GM12878 (cell line): Measurements from ENCODE around the gene REEP3. TPM values are rescaled to one million over a fixed set of nuclear protein-coding genes. Genes with fewer than 3 reads are reported as not detected.

ENCODE experiments used
- ATAC-seq: fragments of 200-7000 bp; cut with Tn5 transposase; 3 replicates; pipeline ENCODE4 v1.9.1; 2020; ENCODE audit warnings: mild to moderate bottlenecking, moderate library complexity
- BruUV-seq: library from RNA; stranded (reverse); fragments of 400-500 nt; replicated peaks from 2 replicates; lab custom pipeline; 2021; lab: Mats Ljungman, UMichigan
- CTCF ChIA-PET: fragments of 300-600 bp; sonication (Branson Sonifier 250); formaldehyde crosslinking; extraction: SDS; loops from one replicate; lab custom pipeline; 2021; ENCODE audit warnings: inconsistent platforms; lab: Yijun Ruan, JAX
- POLR2A ChIA-PET: fragments of 350-600 bp; formaldehyde crosslinking; extraction: SDS; loops from one replicate; lab custom pipeline; 2021; ENCODE audit warnings: inconsistent platforms; lab: Charles Lee
- RAD21 ChIA-PET: fragments of 300-600 bp; sonication (Branson Sonifier 250); formaldehyde crosslinking; loops from one replicate; lab custom pipeline; 2023; ENCODE audit warnings: antibody characterized with exemption; ENCODE audit not compliant: unreplicated experiment; lab: Charles Lee
- SMC1A ChIA-PET: fragments of 300-600 bp; sonication (Branson Sonifier 250); formaldehyde crosslinking; loops from one replicate; lab custom pipeline; 2023; ENCODE audit not compliant: unreplicated experiment, uncharacterized antibody; lab: Charles Lee
- DNase-seq: peaks from one replicate; pipeline ENCODE4 v3.0.0-alpha.2; 2011; ENCODE audit warnings: low read depth, low spot score
- FAIRE-seq: peaks from 3 replicates; lab custom pipeline; 2011; peaks lifted over from hg19 to GRCh38; lab: Jason Lieb, UNC
- H2AFZ ChIP-seq: 2 replicates; pipeline ENCODE4 v1.6.0; 2011; ENCODE audit warnings: low read depth, low read length, control low read depth; ENCODE audit not compliant: control insufficient read depth
- H3K27ac ChIP-seq: 2 replicates; pipeline ENCODE4 v1.5.1; 2011; ENCODE audit warnings: control low read depth; ENCODE audit not compliant: control insufficient read depth, insufficient read depth
- H3K27me3 ChIP-seq, 2 experiments: replicated peaks in 1 of 2; 2 replicates each; pipeline versions ENCODE4 v1.6.0 to v1.6.1; 2011; ENCODE audit warnings: low read length in 1 of 2; ENCODE audit not compliant: control insufficient read depth in 2 of 2, insufficient read depth in 2 of 2
- H3K36me3 ChIP-seq, 2 experiments: 2 replicates each; pipeline ENCODE4 v1.5.1; 2011; ENCODE audit warnings: low read length in 1 of 2; ENCODE audit not compliant: control insufficient read depth in 2 of 2, insufficient read depth in 2 of 2
- H3K4me1 ChIP-seq: 2 replicates; pipeline ENCODE4 v1.6.1; 2011; ENCODE audit warnings: mild to moderate bottlenecking, low read length, moderate library complexity, mixed read lengths; ENCODE audit not compliant: control insufficient read depth, insufficient read depth
- H3K4me2 ChIP-seq: 2 replicates; pipeline ENCODE4 v1.6.0; 2011; ENCODE audit warnings: control low read depth; ENCODE audit not compliant: control insufficient read depth, insufficient read depth
- H3K4me3 ChIP-seq: fragments of 200-600 bp; sonication (generic); 2 replicates; pipeline ENCODE4 v1.5.1; 2016
- H3K79me2 ChIP-seq: 2 replicates; pipeline ENCODE4 v1.6.0; 2011; ENCODE audit warnings: low read length; ENCODE audit not compliant: control insufficient read depth, insufficient read depth
- H3K9ac ChIP-seq: 2 replicates; pipeline ENCODE4 v1.8.0; 2011; ENCODE audit warnings: low read length, control low read depth, mixed read lengths; ENCODE audit not compliant: control insufficient read depth, insufficient read depth
- H3K9me3 ChIP-seq: replicated peaks from 3 replicates; pipeline ENCODE4 v1.5.1; 2011; ENCODE audit warnings: mild to moderate bottlenecking, low read length; ENCODE audit not compliant: control insufficient read depth, insufficient read depth
- H4K20me1 ChIP-seq: 2 replicates; pipeline ENCODE4 v1.6.0; 2011; ENCODE audit not compliant: control insufficient read depth, insufficient read depth
- ATF7 ChIP-seq: fragments of 450-650 bp; IDR thresholded peaks from 2 replicates; pipeline ENCODE4 v1.6.1; 2016; ENCODE audit warnings: low read depth, mild to moderate bottlenecking
- MTA2 ChIP-seq: fragments of 450-650 bp; IDR thresholded peaks from 2 replicates; pipeline ENCODE4 v1.6.1; 2016; ENCODE audit warnings: low read depth, mild to moderate bottlenecking, moderate library complexity
- NFIC ChIP-seq: IDR thresholded peaks from 2 replicates; pipeline ENCODE4 v1.6.1; 2012; ENCODE audit warnings: low read depth, mild to moderate bottlenecking, inconsistent platforms, low read length, moderate library complexity
- NKRF ChIP-seq: fragments of 450-650 bp; conservative IDR thresholded peaks from 2 replicates; pipeline ENCODE4 v1.6.1; 2017; ENCODE audit warnings: mild to moderate bottlenecking, moderate library complexity
- ZBTB11 ChIP-seq: fragments of 450-650 bp; formaldehyde crosslinking; IDR thresholded peaks from 2 replicates; pipeline ENCODE4 v1.5.0; 2022; ENCODE audit warnings: mild to moderate bottlenecking, missing genetic modification characterization
- WGBS: methylation state at CpG from one replicate; pipeline ENCODE4 v1.1.6; 2016; ENCODE audit warnings: low lambda C conversion rate; ENCODE audit not compliant: insufficient replicate concordance, insufficient coverage; ENCODE audit errors: missing lambda C conversion rate; 5-methylcytosine and 5-hydroxymethylcytosine counted together
- in situ Hi-C: fragments of 300-500 bp; cut with MboI; formaldehyde crosslinking; loops from 9 replicates; pipeline ENCODE4 v1.14.3; 2018; ENCODE audit warnings: mixed read lengths
- intact Hi-C: fragments of 100-400 bp; cut with micrococcal nuclease; formaldehyde crosslinking; loops from one replicate; pipeline ENCODE4 v1.14.2; 2022; ENCODE audit not compliant: unreplicated experiment
- polyA plus RNA-seq, 11 experiments: library from polyadenylated mRNA; depleted of rRNA in 4 of 11; unstranded in 6 of 11; stranded (reverse) in 5 of 11; fragments of >200 nt; fragmentation: Nextera tagmentation in 4 of 11; fragmentation: Illumina TruSeq in 1 of 11; extraction: Ambion mirVana in 4 of 11; extraction: Trizol in 1 of 11; gene quantifications; 1 replicate in 1 of 11; 2 replicates in 10 of 11; pipeline versions ENCODE4 v1.2.1 to v1.2.3, GENCODE V29; 2011 to 2016; ENCODE audit warnings: inconsistent platforms in 2 of 11, missing spikeins in 2 of 11, low read depth in 1 of 11
- total RNA-seq, 4 experiments: library from RNA; depleted of rRNA in 3 of 4; stranded (reverse); fragments of >200 nt in 3 of 4; fragmentation: Illumina TruSeq in 1 of 4; extraction: Trizol in 1 of 4; gene quantifications; 2 replicates each; pipeline versions ENCODE4 v1.2.1 to v1.2.3, GENCODE V29; 2013 to 2021

The REEP3 gene
- total and polyA plus RNA-seq, 10 of the 15 experiments (the other 5 are each of a cell fraction or from before 2014, with no cell fraction given), result 4.9 to 25.9 (median 16.2) TPM

- no peak overlapping the region for H3K4me3 ChIP-seq
- no peaks in the 10 kb centered on the region for H3K27me3 ChIP-seq
- no TSS peak for BruUV-seq
- no peaks in the 10 kb centered on the region for H3K36me3 ChIP-seq
- H2AFZ ChIP-seq, result no peak overlapping the region
- intact Hi-C loops (no loop called here), in situ Hi-C loops (no loop called here)
- no peaks in the 10 kb centered on the region for H3K4me1 ChIP-seq
- ChIA-PET CTCF (interaction anchor here (0.6 to 2.5 kb wide), 3 partner anchors 8 to 165 kb away, joined by 3 to 6 read pairs (median 4); no protein-coding TSS in a partner anchor), SMC1A (interaction anchor here (0.7 to 1.7 kb wide), 3 partner anchors 18 to 40 kb away, joined by 3 to 5 read pairs (median 3); no protein-coding TSS in a partner anchor), RAD21 (no interaction called here), POLR2A (no interaction called here)
- no peak overlapping the region for H3K27ac ChIP-seq
- 87% methylated on average over 2 of the region's 2 CpGs for WGBS
- FAIRE-seq, result no peak
- no peak for ATAC-seq
- no peak overlapping the region; the same call in 1 of the 2 replicates for H3K4me2 ChIP-seq
- H3K79me2 ChIP-seq, result no peaks in the 10 kb centered on the region; the same call in 1 of the 2 replicates
- TF ChIP-seq ATF7, result no peak
- DNase-seq, result no peak
- no peaks in the 10 kb centered on the region for H3K9me3 ChIP-seq
- H4K20me1 ChIP-seq, result no peaks in the 10 kb centered on the region
- no peak overlapping the region for H3K9ac ChIP-seq
These were observed 34.1 kb downstream of the REEP3 start for GRCh38 chr10:63555330-63555729.

DNA sequence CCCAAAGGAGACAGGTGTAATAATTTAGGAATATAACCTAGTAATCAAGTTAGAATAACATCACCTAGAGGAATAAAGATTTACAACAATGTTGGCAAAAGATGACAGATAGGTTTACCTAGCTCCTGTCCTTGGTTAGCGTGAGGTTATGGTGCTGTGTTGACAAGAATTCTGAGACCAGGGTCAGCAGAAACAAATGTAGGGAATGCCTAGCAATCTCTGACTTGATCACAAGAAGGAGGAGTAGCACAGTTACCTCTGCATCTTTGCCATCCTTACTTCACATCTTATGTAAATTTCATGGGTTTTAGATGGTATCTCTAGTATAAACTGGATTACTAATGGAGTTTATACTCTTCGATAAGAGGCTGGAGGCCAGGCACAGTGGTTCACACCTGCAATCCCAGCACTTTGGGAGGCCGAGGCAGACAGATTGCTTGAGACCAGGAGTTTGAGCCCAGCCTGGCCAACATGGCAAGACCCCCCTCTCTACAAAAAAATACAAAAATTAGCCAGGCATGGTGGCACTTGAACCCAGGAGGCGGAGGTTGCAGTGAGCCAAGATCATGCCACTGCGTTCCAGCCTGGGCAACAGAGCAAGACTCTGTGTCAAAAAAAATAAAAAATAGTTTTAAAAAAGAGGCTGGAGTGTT is 37.1 kb downstream of the REEP3 start:
- Histone ChIP-seq H3K4me2 (no peak overlapping the region), H3K4me1 (no peaks in the 10 kb centered on the region), H3K79me2 (no peaks in the 10 kb centered on the region), H3K27ac (no peak overlapping the region), H4K20me1 (no peaks in the 10 kb centered on the region), H3K27me3 (no peaks in the 10 kb centered on the region), H3K4me3 (no peak overlapping the region), H2AFZ (no peak overlapping the region), H3K36me3 (no peaks in the 10 kb centered on the region), H3K9me3 (no peaks in the 10 kb centered on the region), H3K9ac (no peak overlapping the region)
- ChIA-PET RAD21 (interaction anchor here (0.6 to 0.8 kb wide), 2 partner anchors 40 to 70 kb away, joined by 3 read pairs; no protein-coding TSS in a partner anchor), SMC1A (interaction anchor here (0.9 to 1.1 kb wide), 2 partner anchors 15 to 18 kb away, joined by 3 read pairs; no protein-coding TSS in a partner anchor), POLR2A (no interaction called here), CTCF (interaction anchor here (1.0 to 1.7 kb wide), 5 partner anchors 10 to 391 kb away, joined by 3 read pairs; no protein-coding TSS in a partner anchor)
- 95% methylated on average over 5 of the region's 5 CpGs for WGBS
- intact Hi-C loops (no loop called here), in situ Hi-C loops (no loop called here)
- BruUV-seq, result no TSS peak
- no peak for ATAC-seq
- FAIRE-seq, result no peak
- TF ChIP-seq ZBTB11 (no peak), MTA2 (no peak), NKRF (no peak), NFIC (no peak)
- no peak for DNase-seq
